ENCODE data around the gene POLR3B. TPM values are rescaled to one million over a fixed set of nuclear protein-coding genes. Genes with fewer than 3 reads are reported as not detected.

Gene POLR3B
- total and polyA plus RNA-seq, 5 donors from 2014 or later = 3.4 to 5.7 (median 5.2) TPM

DNA sequence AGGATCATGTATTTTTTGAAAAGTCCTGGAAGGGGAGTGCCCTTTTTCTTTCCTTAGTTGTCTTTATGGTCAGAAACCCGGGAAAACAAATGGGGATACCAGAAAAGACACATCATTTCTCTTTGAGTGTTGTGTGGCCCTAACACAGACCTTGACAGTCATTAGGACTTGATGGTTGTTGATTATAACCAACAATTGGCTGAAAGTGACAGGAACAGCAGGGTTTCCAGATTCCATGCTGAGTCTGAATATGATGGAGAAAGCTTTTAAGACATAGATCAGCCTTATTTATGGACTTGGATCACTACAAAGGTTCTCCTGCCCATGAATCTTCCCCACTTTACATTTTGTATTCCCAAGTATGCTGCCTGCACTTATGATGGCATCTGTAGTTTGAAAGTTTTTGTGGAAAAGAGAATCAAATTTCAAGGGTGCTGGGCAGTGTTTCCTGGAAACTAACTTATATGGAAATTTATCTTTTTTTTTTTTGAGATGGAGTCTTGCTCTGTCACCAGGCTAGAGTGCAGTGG lies 30.4 kb downstream of the POLR3B start:
- peaks cover 16% of the 10 kb centered on the region for H3K36me3 Mint-ChIP-seq
- no peak for DNase-seq
- no peaks in the 10 kb centered on the region for H3K27me3 Mint-ChIP-seq
- no peak for ATAC-seq (ENCODE audit: low read depth in 2 of 2)
- no peak overlapping the region for H3K27ac ChIP-seq (ENCODE audit: insufficient read depth, low read length, poor library complexity, severe bottlenecking)
- no peak overlapping the region for H3K27ac Mint-ChIP-seq
- H3K4me3 Mint-ChIP-seq = no peak overlapping the region
- no peaks in the 10 kb centered on the region for H3K9me3 Mint-ChIP-seq
- H3K4me1 Mint-ChIP-seq = peaks cover 0 to 4% (median 3%) of the 10 kb centered on the region in 4 donors
- no peak overlapping the region for H3K4me3 ChIP-seq (ENCODE audit: low read depth, low read length)
- H3K9me3 ChIP-seq (ENCODE audit: control insufficient read depth in 2 of 2, low read length in 2 of 2) = no peaks in the 10 kb centered on the region
- H3K4me1 ChIP-seq (ENCODE audit: control insufficient read depth, insufficient read depth, low read length, poor library complexity, severe bottlenecking) = peaks cover 4% of the 10 kb centered on the region
- H3K36me3 ChIP-seq (ENCODE audit: control insufficient read depth, insufficient read depth, low read length) = peaks cover 4% of the 10 kb centered on the region
- no peaks in the 10 kb centered on the region for H3K27me3 ChIP-seq (ENCODE audit: control insufficient read depth, insufficient read depth, low read length)

DNA sequence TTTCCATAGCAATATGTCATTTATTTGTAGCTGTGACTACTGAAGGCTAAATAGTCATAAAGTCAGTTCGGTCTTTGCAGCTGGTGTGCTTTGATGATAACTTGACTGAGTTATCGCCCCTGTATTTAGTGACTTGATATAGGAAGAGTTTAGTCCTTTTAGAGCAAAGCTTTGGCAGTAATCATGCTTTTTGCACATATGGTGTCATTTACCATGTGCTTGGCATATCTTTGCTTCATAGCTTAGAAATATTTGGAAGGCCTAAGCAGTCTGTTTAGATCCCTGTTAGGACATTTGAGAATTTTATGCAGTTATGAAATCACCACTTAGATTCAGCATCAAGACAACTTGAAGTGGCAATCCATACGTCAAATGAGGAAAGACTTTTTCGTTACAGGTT lies 31.6 kb downstream of the POLR3B start:
- no peak overlapping the region for H3K27ac Mint-ChIP-seq

DNA sequence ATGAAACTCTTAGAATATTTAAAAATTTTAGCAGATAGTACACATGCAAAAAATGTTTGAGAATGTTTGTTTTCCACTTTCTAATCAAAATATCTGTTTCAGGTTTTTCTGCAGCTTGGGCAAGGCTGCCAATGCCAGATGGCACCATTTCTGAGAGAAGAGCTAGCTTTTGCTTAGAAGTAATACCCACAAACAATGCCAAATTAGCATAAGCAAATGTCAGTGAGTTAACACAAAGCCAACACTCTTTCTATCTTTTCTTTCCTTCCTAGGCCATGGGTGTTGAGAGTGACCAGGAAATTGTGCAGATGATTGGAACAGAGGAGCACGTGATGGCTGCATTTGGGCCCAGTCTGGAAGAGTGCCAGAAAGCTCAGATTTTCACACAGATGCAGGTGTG lies 35.2 kb downstream of the POLR3B start:
- H3K27ac Mint-ChIP-seq = peak overlapping the region in 1 of 3 donors; percentile 15
- DNase-seq (no peak), ATAC-seq (ENCODE audit: low read depth in 2 of 2) (no peak)
- H3K27me3 ChIP-seq (ENCODE audit: control insufficient read depth, insufficient read depth, low read length) = no peaks in the 10 kb centered on the region
- no peaks in the 10 kb centered on the region for H3K9me3 ChIP-seq (ENCODE audit: control insufficient read depth in 2 of 2, low read length in 2 of 2)
- peaks cover 49% of the 10 kb centered on the region for H3K36me3 Mint-ChIP-seq
- no peak overlapping the region for H3K4me3 ChIP-seq (ENCODE audit: low read depth, low read length)
- H3K4me1 Mint-ChIP-seq = peaks cover 0 to 6% (median 1%) of the 10 kb centered on the region in 4 donors
- H3K27ac ChIP-seq (ENCODE audit: insufficient read depth, low read length, poor library complexity, severe bottlenecking) = no peak overlapping the region
- peaks cover 9% of the 10 kb centered on the region for H3K36me3 ChIP-seq (ENCODE audit: control insufficient read depth, insufficient read depth, low read length)
- no peaks in the 10 kb centered on the region for H3K27me3 Mint-ChIP-seq
- H3K9me3 Mint-ChIP-seq = no peaks in the 10 kb centered on the region
- H3K4me3 Mint-ChIP-seq = no peak overlapping the region
- H3K4me1 ChIP-seq (ENCODE audit: control insufficient read depth, insufficient read depth, low read length, poor library complexity, severe bottlenecking) = no peaks in the 10 kb centered on the region

More for the DNA sequence above, 31.6 kb downstream of the POLR3B start:
- Histone ChIP-seq H3K4me1 (ENCODE audit: control insufficient read depth, insufficient read depth, low read length, poor library complexity, severe bottlenecking) (peaks cover 4% of the 10 kb centered on the region), H3K4me3 (ENCODE audit: low read depth, low read length) (no peak overlapping the region), H3K9me3 (ENCODE audit: control insufficient read depth in 2 of 2, low read length in 2 of 2) (no peaks in the 10 kb centered on the region), H3K36me3 (ENCODE audit: control insufficient read depth, insufficient read depth, low read length) (peaks cover 4% of the 10 kb centered on the region), H3K27ac (ENCODE audit: insufficient read depth, low read length, poor library complexity, severe bottlenecking) (no peak overlapping the region), H3K27me3 (ENCODE audit: control insufficient read depth, insufficient read depth, low read length) (no peaks in the 10 kb centered on the region)
- DNase-seq (no peak), ATAC-seq (ENCODE audit: low read depth in 2 of 2) (no peak)
- peaks cover 23% of the 10 kb centered on the region for H3K36me3 Mint-ChIP-seq
- peaks cover 0 to 4% (median 3%) of the 10 kb centered on the region in 4 donors for H3K4me1 Mint-ChIP-seq
- H3K4me3 Mint-ChIP-seq = no peak overlapping the region
- H3K9me3 Mint-ChIP-seq = no peaks in the 10 kb centered on the region
- no peaks in the 10 kb centered on the region for H3K27me3 Mint-ChIP-seq

DNA sequence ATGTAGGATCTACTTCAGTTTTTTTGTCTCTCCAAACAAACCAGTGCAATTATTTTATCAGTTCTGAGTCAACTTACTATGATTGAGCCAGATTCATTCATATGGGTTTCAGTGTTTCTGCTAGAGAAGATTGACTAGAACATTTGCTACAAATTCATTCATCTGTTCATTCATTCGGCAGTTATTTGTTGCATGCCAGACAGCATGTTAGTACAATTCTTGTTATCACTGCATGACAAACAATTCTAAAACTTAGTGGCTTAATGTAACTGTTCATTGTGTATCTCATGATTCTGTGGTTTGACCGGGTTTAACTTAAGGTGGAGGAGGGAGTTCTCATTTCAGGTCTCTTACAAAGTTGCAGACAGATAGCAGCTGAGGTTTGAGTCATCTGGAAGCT lies 52.3 kb downstream of the POLR3B start:
- DNase-seq (no peak), ATAC-seq (ENCODE audit: low read depth in 2 of 2) (no peak)
- Mint-ChIP-seq H3K4me1 (peaks cover 0 to 6% (median 0%) of the 10 kb centered on the region in 4 donors), H3K4me3 (no peak overlapping the region), H3K27me3 (no peaks in the 10 kb centered on the region), H3K36me3 (peaks cover 40% of the 10 kb centered on the region), H3K27ac (peak overlapping the region in 1 of 3 donors; percentile 54), H3K9me3 (no peaks in the 10 kb centered on the region)
- Histone ChIP-seq H3K27ac (ENCODE audit: insufficient read depth, low read length, poor library complexity, severe bottlenecking) (no peak overlapping the region), H3K27me3 (ENCODE audit: control insufficient read depth, insufficient read depth, low read length) (no peaks in the 10 kb centered on the region), H3K9me3 (ENCODE audit: control insufficient read depth in 2 of 2, low read length in 2 of 2) (no peaks in the 10 kb centered on the region), H3K4me1 (ENCODE audit: control insufficient read depth, insufficient read depth, low read length, poor library complexity, severe bottlenecking) (no peaks in the 10 kb centered on the region), H3K4me3 (ENCODE audit: low read depth, low read length) (no peak overlapping the region), H3K36me3 (ENCODE audit: control insufficient read depth, insufficient read depth, low read length) (peaks cover 5% of the 10 kb centered on the region)

DNA sequence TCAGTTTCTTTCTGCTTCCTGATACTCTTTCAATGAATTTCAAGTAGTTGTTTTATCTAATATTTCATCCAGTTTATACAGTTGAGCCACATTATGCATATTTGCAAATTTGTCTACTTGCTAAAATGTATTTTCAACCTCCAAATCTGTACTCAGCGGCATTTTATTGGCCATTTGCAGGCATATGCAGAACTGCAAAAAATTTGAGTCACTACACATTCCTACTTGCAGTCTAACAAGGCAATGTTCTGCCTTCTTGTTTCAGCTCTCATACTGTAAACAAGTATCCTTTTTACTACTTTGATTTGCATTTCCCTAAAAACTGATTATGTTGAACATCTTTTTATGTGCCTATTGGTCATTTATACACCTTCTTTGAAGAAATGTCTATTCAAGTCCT lies 55.0 kb downstream of the POLR3B start:
- no peak for DNase-seq
- H3K4me1 Mint-ChIP-seq = peaks cover 0 to 6% (median 0%) of the 10 kb centered on the region in 4 donors
- no peak for ATAC-seq (ENCODE audit: low read depth in 2 of 2)
- no peak overlapping the region for H3K27ac ChIP-seq (ENCODE audit: insufficient read depth, low read length, poor library complexity, severe bottlenecking)
- no peak overlapping the region for H3K4me3 Mint-ChIP-seq
- peaks cover 50% of the 10 kb centered on the region for H3K36me3 Mint-ChIP-seq
- H3K36me3 ChIP-seq (ENCODE audit: control insufficient read depth, insufficient read depth, low read length) = peaks cover 10% of the 10 kb centered on the region
- H3K27me3 Mint-ChIP-seq = no peaks in the 10 kb centered on the region
- H3K27ac Mint-ChIP-seq = no peak overlapping the region
- no peaks in the 10 kb centered on the region for H3K9me3 ChIP-seq (ENCODE audit: control insufficient read depth in 2 of 2, low read length in 2 of 2)
- H3K9me3 Mint-ChIP-seq = no peaks in the 10 kb centered on the region
- no peak overlapping the region for H3K4me3 ChIP-seq (ENCODE audit: low read depth, low read length)
- H3K27me3 ChIP-seq (ENCODE audit: control insufficient read depth, insufficient read depth, low read length) = no peaks in the 10 kb centered on the region
- H3K4me1 ChIP-seq (ENCODE audit: control insufficient read depth, insufficient read depth, low read length, poor library complexity, severe bottlenecking) = no peaks in the 10 kb centered on the region

DNA sequence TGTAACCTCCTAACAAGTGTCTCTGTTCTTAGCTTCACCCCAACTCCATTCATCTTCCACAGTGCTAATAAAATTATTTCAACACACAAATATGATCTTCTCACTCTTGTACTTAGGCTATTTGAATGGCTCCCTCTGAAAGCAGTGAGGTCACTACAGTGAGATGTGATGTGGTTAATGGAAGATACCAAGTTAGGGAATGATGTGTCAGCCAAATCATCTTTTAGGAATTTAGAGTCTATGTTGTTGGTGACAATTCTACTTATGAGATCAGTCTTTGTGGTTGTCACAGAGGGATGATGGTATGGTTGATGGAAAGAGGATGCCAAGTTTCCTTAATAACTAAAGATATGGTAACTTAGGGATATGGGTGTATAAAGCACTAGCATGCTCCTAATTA lies 57.6 kb downstream of the POLR3B start:
- H3K4me3 ChIP-seq (ENCODE audit: low read depth, low read length) = no peak overlapping the region
- no peaks in the 10 kb centered on the region for H3K27me3 Mint-ChIP-seq
- H3K4me3 Mint-ChIP-seq = no peak overlapping the region
- H3K4me1 Mint-ChIP-seq = peaks cover 0 to 6% (median 0%) of the 10 kb centered on the region in 4 donors
- H3K27me3 ChIP-seq (ENCODE audit: control insufficient read depth, insufficient read depth, low read length) = no peaks in the 10 kb centered on the region
- peaks cover 10% of the 10 kb centered on the region for H3K36me3 ChIP-seq (ENCODE audit: control insufficient read depth, insufficient read depth, low read length)
- no peaks in the 10 kb centered on the region for H3K9me3 Mint-ChIP-seq
- no peak for ATAC-seq (ENCODE audit: low read depth in 2 of 2)
- no peak overlapping the region for H3K27ac Mint-ChIP-seq
- no peak for DNase-seq
- H3K9me3 ChIP-seq (ENCODE audit: control insufficient read depth in 2 of 2, low read length in 2 of 2) = no peaks in the 10 kb centered on the region
- H3K4me1 ChIP-seq (ENCODE audit: control insufficient read depth, insufficient read depth, low read length, poor library complexity, severe bottlenecking) = no peaks in the 10 kb centered on the region
- no peak overlapping the region for H3K27ac ChIP-seq (ENCODE audit: insufficient read depth, low read length, poor library complexity, severe bottlenecking)
- H3K36me3 Mint-ChIP-seq = peaks cover 61% of the 10 kb centered on the region

DNA sequence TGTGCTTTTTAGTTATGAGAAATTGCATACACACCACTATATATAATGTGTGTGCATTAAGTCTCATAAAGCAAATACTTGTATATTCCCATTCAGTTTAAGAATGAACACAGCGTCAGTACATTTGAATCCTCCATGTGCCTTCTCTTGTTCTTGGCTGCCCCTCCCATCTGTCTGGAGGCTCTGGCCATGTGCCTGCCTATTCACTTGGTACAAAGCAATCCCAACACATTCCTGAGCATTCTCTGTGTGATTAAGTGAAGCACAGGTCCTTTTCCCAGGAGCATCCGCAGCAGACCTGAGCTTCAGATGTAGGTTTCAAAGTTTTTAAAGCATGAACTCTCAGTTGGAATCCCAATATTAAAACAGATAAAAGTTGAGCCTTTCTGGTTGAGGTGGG lies 58.7 kb downstream of the POLR3B start:
- peaks cover 56% of the 10 kb centered on the region for H3K36me3 Mint-ChIP-seq
- no peak overlapping the region for H3K4me3 Mint-ChIP-seq
- DNase-seq = no peak
- no peaks in the 10 kb centered on the region for H3K27me3 Mint-ChIP-seq
- H3K27ac Mint-ChIP-seq = peak overlapping the region in 1 of 3 donors; percentile 5
- peaks cover 0 to 6% (median 0%) of the 10 kb centered on the region in 4 donors for H3K4me1 Mint-ChIP-seq
- H3K9me3 Mint-ChIP-seq = no peaks in the 10 kb centered on the region
- Histone ChIP-seq H3K4me1 (ENCODE audit: control insufficient read depth, insufficient read depth, low read length, poor library complexity, severe bottlenecking) (no peaks in the 10 kb centered on the region), H3K27ac (ENCODE audit: insufficient read depth, low read length, poor library complexity, severe bottlenecking) (no peak overlapping the region), H3K27me3 (ENCODE audit: control insufficient read depth, insufficient read depth, low read length) (no peaks in the 10 kb centered on the region), H3K9me3 (ENCODE audit: control insufficient read depth in 2 of 2, low read length in 2 of 2) (no peaks in the 10 kb centered on the region), H3K36me3 (ENCODE audit: control insufficient read depth, insufficient read depth, low read length) (peaks cover 10% of the 10 kb centered on the region), H3K4me3 (ENCODE audit: low read depth, low read length) (no peak overlapping the region)
- ATAC-seq (ENCODE audit: low read depth in 2 of 2) = no peak

Data from CD4-positive, CD25-positive, alpha-beta regulatory T cell (primary cell).